ENCODE measurements around the gene EXOC1L.

The EXOC1L gene, protein sequence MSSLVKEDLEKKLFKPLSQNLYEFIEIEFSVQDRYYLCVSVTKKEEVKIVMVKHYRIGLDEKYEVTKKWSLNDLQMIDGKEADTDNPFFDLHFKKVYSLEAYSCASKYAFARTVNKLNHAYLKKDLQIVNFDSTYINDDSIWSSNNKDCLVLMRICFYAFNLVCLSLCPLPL

DNA sequence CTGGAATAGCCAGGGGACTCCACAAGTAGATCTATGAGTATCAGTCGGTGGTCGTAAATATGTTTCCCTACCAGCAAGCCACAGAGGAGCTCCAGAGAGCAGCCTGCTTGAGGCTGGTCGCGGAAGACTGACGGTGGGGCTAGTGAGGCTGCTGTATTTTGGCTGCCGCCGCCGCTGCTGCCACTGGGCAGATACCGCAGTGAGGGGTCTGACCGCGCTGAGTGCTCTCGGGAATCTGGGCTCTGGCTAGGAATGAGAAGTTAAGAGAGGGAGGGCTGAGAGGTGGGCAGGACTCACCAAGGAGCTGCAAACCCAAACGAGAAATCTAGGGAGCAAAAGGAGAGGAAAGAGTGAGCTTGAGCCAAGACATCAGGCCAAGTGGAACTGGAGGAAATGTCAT, at the start of gene EXOC1L:
TSS of gene EXOC1L (plus strand) at position 157 of the 400 bp plus-strand sequence. CDS start at position 394, 237 bp downstream.
- Histone ChIP-seq H3K27me3 (ENCODE audit: insufficient read depth, low read length) (peaks cover 30% of the 10 kb centered on the region), H3K4me1 (ENCODE audit: insufficient read depth, low read length) (peaks cover 2% of the 10 kb centered on the region), H2AFZ (ENCODE audit: low read depth, low read length) (peak within 1 kb of the TSS; percentile 8), H3K9me3 (ENCODE audit: low read length) (no peaks in the 10 kb centered on the region), H3K4me3 (ENCODE audit: low read length) (no peak within 1 kb of the TSS), H3K36me3 (ENCODE audit: insufficient read depth, low read length) (no peaks in the 10 kb centered on the region)

DNA sequence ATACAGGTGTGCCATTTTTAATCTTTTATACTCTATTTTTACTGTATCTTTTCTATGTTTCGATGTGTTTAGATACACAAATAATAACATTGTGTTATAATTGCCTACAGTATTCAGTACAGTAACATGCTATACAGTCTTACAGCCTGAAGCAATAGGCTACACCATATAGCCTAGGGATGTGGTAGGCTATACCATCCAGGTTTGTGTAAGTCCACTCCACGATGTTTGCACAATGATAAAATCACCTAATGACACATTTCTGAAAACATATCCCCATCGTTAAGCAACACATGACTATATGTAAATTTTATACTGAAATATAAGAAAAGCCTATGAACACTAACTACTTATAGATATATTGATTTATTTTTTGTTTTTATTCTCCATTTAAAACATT, 48.9 kb upstream of the EXOC1L start:
- no peak overlapping the region for H2AFZ ChIP-seq (ENCODE audit: low read depth, low read length)
- H3K9me3 ChIP-seq (ENCODE audit: low read length), result no peaks in the 10 kb centered on the region
- no peak overlapping the region for H3K4me3 ChIP-seq (ENCODE audit: low read length)
- H3K36me3 ChIP-seq (ENCODE audit: insufficient read depth, low read length), result no peaks in the 10 kb centered on the region
- H3K27me3 ChIP-seq (ENCODE audit: insufficient read depth, low read length), result no peaks in the 10 kb centered on the region
- H3K4me1 ChIP-seq (ENCODE audit: insufficient read depth, low read length), result peaks cover 5% of the 10 kb centered on the region

DNA sequence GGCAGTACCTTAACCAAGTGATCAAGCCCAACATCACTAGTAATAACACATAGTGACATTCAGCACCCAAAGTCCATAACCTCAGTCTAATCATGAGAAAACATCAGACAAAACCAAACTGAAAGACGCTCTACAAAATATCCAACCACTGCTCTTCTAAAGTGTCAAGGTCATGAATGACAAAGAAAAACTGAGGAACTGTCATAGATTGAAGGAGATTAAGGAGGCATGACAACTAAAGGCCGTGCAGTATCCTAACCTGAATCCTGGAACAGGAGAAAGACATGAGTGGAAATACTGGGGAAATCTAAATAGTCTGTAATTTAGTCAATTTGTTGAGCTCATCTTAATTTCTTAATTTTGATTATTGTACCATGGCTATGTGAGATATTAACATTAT, 38.2 kb upstream of the EXOC1L start:
- Histone ChIP-seq H2AFZ (ENCODE audit: low read depth, low read length) (no peak overlapping the region), H3K4me1 (ENCODE audit: insufficient read depth, low read length) (no peaks in the 10 kb centered on the region), H3K27me3 (ENCODE audit: insufficient read depth, low read length) (no peaks in the 10 kb centered on the region), H3K4me3 (ENCODE audit: low read length) (no peak overlapping the region), H3K36me3 (ENCODE audit: insufficient read depth, low read length) (no peaks in the 10 kb centered on the region), H3K9me3 (ENCODE audit: low read length) (no peaks in the 10 kb centered on the region)

DNA sequence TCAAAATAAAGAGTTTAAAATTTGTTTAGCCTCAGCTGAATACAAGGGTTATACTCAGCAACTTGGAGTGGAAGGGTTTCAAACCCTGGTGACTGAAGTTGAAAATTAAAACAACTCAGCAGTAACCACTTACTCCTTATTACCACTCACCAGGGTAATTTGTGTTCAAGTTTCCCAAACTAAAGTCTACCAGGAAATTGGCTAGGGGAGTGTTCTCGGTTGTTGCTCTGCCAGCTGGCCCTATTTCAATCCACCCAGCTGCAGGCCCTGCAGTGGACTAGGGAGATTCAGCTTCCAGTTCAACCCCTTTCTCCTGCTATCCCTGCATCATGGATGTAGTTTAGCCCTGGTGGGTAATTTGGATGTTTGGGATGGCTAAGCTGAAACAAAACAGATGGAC, 37.8 kb upstream of the EXOC1L start:
- H2AFZ ChIP-seq (ENCODE audit: low read depth, low read length), result no peak overlapping the region
- H3K27me3 ChIP-seq (ENCODE audit: insufficient read depth, low read length), result no peaks in the 10 kb centered on the region
- no peaks in the 10 kb centered on the region for H3K9me3 ChIP-seq (ENCODE audit: low read length)
- H3K4me1 ChIP-seq (ENCODE audit: insufficient read depth, low read length), result no peaks in the 10 kb centered on the region
- H3K4me3 ChIP-seq (ENCODE audit: low read length), result no peak overlapping the region
- H3K36me3 ChIP-seq (ENCODE audit: insufficient read depth, low read length), result no peaks in the 10 kb centered on the region

DNA sequence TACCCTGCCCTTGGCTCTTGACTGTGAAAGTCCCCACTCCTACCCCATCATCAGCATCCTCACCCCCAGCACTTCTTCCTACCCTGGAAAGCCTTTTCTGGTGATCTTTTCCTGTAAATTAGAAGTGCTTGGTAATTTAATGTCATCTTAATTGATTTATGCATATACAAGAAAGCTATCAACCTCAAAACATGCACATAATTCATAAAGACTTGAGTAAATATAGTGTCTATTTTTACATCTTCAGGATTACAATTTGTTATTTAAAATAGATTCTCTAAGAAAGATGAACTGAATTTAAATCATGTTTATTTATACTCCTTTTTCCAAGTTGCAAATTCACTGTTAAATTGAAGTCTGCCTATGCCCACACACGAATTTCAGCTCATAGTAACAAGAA, 36.0 kb upstream of the EXOC1L start:
- Histone ChIP-seq H3K4me3 (ENCODE audit: low read length) (no peak overlapping the region), H3K36me3 (ENCODE audit: insufficient read depth, low read length) (no peaks in the 10 kb centered on the region), H2AFZ (ENCODE audit: low read depth, low read length) (no peak overlapping the region), H3K4me1 (ENCODE audit: insufficient read depth, low read length) (no peaks in the 10 kb centered on the region), H3K9me3 (ENCODE audit: low read length) (no peaks in the 10 kb centered on the region), H3K27me3 (ENCODE audit: insufficient read depth, low read length) (no peaks in the 10 kb centered on the region)

DNA sequence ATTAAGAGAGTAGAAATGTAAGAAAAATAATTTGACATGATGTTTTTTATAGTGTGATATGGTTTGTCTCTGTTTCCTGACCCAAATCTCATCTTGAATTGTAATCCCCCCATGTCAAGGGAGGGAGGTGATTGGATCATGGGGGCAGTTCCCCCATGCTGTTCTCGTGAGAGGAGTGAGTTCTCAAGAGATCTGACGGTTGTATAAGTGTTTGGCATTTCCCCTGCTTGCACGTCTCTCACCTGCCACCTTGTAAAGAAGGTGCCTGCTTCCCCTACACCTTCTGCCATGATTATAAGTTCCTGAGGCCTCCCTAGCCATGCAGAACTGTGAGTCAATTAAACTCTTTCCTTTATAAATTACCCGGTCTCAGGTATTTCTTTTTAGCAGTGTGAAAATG, 34.8 kb upstream of the EXOC1L start:
- no peaks in the 10 kb centered on the region for H3K36me3 ChIP-seq (ENCODE audit: insufficient read depth, low read length)
- H2AFZ ChIP-seq (ENCODE audit: low read depth, low read length), result no peak overlapping the region
- H3K27me3 ChIP-seq (ENCODE audit: insufficient read depth, low read length), result no peaks in the 10 kb centered on the region
- H3K9me3 ChIP-seq (ENCODE audit: low read length), result no peaks in the 10 kb centered on the region
- H3K4me3 ChIP-seq (ENCODE audit: low read length), result no peak overlapping the region
- no peaks in the 10 kb centered on the region for H3K4me1 ChIP-seq (ENCODE audit: insufficient read depth, low read length)

DNA sequence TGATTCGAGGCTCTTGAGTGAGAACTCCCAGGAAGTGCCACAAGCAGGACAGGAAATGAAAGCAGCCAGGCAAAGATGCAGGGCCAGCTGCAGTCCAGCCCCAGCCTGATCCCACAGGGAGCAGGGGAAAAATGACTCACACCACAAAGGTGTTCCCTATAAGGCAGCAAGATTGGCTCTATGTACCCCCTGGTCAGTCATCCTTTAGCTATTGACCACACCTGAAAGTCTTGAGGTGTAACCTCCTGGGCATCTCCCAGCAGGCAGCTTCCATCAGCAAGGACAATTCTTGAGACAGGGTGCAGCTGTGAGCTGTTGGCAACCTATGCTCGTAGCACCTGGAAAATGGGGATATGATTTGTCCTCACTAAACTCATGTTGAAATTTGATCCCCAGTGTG, 27.9 kb upstream of the EXOC1L start:
- no peaks in the 10 kb centered on the region for H3K27me3 ChIP-seq (ENCODE audit: insufficient read depth, low read length)
- no peaks in the 10 kb centered on the region for H3K9me3 ChIP-seq (ENCODE audit: low read length)
- no peaks in the 10 kb centered on the region for H3K36me3 ChIP-seq (ENCODE audit: insufficient read depth, low read length)
- H2AFZ ChIP-seq (ENCODE audit: low read depth, low read length), result no peak overlapping the region
- no peaks in the 10 kb centered on the region for H3K4me1 ChIP-seq (ENCODE audit: insufficient read depth, low read length)
- H3K4me3 ChIP-seq (ENCODE audit: low read length), result no peak overlapping the region

DNA sequence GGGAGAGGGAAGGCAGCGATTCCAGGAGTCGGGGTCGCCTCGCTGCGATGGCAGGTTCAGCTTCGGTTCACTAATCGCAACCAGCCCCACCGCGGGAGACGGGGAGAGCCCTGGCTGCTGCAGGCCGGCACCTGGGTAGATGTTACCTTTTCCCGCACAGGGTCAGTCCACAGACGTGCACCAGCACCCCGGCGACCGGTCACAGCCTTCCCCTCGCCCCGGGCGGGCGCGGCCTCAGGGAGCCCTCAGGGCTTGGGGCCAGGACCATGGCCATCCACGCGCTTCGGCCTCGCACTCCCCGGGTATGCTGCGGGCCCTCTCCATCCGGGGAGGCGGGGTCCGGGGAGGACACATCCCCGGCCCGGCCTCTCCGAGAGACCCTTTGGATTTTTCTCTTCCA, 26.1 kb upstream of the EXOC1L start:
- Histone ChIP-seq H3K9me3 (ENCODE audit: low read length) (no peaks in the 10 kb centered on the region), H3K4me3 (ENCODE audit: low read length) (no peak overlapping the region), H2AFZ (ENCODE audit: low read depth, low read length) (no peak overlapping the region), H3K36me3 (ENCODE audit: insufficient read depth, low read length) (no peaks in the 10 kb centered on the region), H3K27me3 (ENCODE audit: insufficient read depth, low read length) (no peaks in the 10 kb centered on the region), H3K4me1 (ENCODE audit: insufficient read depth, low read length) (no peaks in the 10 kb centered on the region)

DNA sequence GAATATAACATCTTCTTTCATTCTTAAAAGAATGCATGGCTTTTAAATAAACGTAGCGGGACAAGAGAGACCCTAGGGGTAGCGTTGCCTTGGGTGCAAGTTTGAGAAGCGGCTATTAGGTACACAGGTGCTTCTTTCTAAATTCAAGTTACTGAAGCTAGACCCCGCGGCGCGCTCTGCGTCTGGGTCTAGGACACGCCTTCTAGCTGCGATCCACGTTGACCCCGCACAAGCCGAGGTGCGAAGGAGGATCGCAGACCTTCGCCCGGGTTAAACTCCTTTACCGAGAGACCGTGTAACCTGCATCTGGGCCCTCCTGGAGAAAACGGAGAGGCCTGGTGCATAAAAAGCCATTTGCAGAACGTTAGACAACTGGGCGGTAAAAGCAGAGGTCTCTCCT, 25.5 kb upstream of the EXOC1L start:
- Histone ChIP-seq H3K27me3 (ENCODE audit: insufficient read depth, low read length) (no peaks in the 10 kb centered on the region), H3K4me3 (ENCODE audit: low read length) (no peak overlapping the region), H3K4me1 (ENCODE audit: insufficient read depth, low read length) (no peaks in the 10 kb centered on the region), H3K9me3 (ENCODE audit: low read length) (no peaks in the 10 kb centered on the region), H2AFZ (ENCODE audit: low read depth, low read length) (no peak overlapping the region), H3K36me3 (ENCODE audit: insufficient read depth, low read length) (no peaks in the 10 kb centered on the region)

DNA sequence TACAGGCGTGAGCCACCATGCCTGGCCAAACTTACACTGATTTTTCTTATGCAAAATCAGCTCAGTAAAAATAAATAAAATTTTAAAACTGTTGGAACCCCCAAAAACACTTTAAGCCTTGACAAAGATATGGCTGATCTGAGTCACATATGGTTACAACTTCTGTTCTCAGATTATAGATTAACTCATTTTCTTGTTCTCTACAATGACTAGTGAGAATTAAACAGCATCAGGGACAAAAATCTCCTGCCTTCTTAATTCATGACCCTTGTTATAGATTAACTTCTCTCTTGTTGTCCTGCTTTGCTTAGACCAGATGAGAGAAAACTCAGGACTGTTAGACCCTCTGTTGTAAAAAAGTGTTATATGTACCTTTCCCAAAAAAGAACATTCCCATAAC, 24.2 kb upstream of the EXOC1L start:
- H3K9me3 ChIP-seq (ENCODE audit: low read length), result no peaks in the 10 kb centered on the region
- no peak overlapping the region for H3K4me3 ChIP-seq (ENCODE audit: low read length)
- H3K27me3 ChIP-seq (ENCODE audit: insufficient read depth, low read length), result no peaks in the 10 kb centered on the region
- no peaks in the 10 kb centered on the region for H3K4me1 ChIP-seq (ENCODE audit: insufficient read depth, low read length)
- no peaks in the 10 kb centered on the region for H3K36me3 ChIP-seq (ENCODE audit: insufficient read depth, low read length)
- no peak overlapping the region for H2AFZ ChIP-seq (ENCODE audit: low read depth, low read length)

DNA sequence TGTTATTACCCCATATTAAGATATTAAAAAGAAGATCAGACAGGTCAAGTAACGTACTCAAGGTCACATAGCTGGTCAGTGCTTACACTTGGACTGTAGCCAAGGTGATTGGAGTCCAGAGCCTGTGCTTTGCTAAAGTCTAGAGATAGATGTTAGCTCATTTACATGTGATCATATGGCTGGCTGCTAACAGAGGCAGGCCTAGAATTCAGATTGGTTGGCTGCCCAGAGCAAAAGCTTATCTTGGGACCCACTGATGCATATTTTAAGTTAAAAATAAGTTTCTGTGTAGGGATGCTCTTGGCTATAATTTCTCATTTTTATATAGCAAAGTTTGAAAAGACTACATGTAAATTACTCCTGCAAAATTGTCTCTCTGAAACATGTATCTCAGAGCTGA, 18.1 kb upstream of the EXOC1L start:
- Histone ChIP-seq H3K36me3 (ENCODE audit: insufficient read depth, low read length) (no peaks in the 10 kb centered on the region), H2AFZ (ENCODE audit: low read depth, low read length) (no peak overlapping the region), H3K4me1 (ENCODE audit: insufficient read depth, low read length) (no peaks in the 10 kb centered on the region), H3K4me3 (ENCODE audit: low read length) (no peak overlapping the region), H3K27me3 (ENCODE audit: insufficient read depth, low read length) (no peaks in the 10 kb centered on the region), H3K9me3 (ENCODE audit: low read length) (no peaks in the 10 kb centered on the region)

DNA sequence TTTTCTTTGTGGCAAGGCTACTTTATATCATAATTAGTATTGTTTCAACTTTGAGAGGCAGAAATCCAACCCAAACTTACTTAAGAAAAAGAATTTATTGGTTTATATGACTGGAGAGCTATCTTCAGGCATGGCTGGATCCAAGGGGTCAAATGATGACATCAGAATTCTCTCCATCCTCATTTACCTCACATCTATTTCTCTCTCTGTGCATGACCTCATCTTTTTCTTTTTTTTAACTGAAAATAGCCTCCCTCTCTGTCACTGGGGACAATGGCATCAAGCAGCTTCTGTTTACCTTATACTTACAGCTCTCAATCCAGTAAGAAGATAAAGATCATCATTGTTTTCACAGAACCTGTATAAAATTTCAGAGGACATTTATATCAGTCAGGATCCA, 12.0 kb upstream of the EXOC1L start:
- H3K36me3 ChIP-seq (ENCODE audit: insufficient read depth, low read length), result no peaks in the 10 kb centered on the region
- no peak overlapping the region for H3K4me3 ChIP-seq (ENCODE audit: low read length)
- peaks cover 6% of the 10 kb centered on the region for H3K4me1 ChIP-seq (ENCODE audit: insufficient read depth, low read length)
- H2AFZ ChIP-seq (ENCODE audit: low read depth, low read length), result no peak overlapping the region
- no peaks in the 10 kb centered on the region for H3K27me3 ChIP-seq (ENCODE audit: insufficient read depth, low read length)
- no peaks in the 10 kb centered on the region for H3K9me3 ChIP-seq (ENCODE audit: low read length)

DNA sequence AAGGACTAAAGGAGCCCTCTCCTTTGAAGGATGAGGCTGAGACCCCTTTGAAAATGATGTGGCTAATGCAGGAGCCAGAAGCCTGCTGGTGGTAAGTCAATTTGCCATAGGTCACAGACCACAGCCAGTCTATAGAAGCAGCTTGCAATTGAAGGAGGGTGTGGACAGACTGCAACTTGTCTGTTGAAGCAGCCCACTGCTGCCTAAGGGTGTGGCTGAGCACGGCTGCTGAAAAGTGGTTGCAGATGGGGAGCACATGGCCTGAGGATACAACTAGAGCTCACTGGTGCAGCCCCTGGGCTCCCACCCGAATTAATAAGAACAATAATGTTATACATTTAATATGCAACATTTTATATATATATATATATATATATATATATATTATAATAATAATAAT, 11.4 kb upstream of the EXOC1L start:
- H3K36me3 ChIP-seq (ENCODE audit: insufficient read depth, low read length), result no peaks in the 10 kb centered on the region
- no peaks in the 10 kb centered on the region for H3K27me3 ChIP-seq (ENCODE audit: insufficient read depth, low read length)
- H3K4me3 ChIP-seq (ENCODE audit: low read length), result no peak overlapping the region
- H3K4me1 ChIP-seq (ENCODE audit: insufficient read depth, low read length), result peaks cover 6% of the 10 kb centered on the region
- no peak overlapping the region for H2AFZ ChIP-seq (ENCODE audit: low read depth, low read length)
- H3K9me3 ChIP-seq (ENCODE audit: low read length), result no peaks in the 10 kb centered on the region

DNA sequence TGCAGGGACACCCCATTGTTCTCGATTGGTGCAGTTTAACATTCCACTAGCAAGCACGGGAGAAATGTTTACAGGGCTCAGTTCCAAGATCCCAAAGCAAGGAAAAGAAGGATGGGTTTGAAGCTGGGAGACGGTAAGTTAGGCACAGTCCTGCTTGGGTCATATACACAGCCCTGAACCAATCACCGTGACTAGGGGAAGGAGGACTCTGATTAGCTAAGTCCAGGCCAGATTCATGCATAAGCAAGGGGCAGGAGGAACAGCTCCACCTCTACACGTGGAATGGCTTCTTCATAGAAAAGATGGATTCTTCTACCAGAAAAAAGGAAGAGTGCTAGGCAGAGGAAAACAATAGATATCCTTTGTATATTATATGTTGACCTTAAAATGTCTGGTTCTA, 11.0 kb upstream of the EXOC1L start:
- H3K9me3 ChIP-seq (ENCODE audit: low read length), result no peaks in the 10 kb centered on the region
- H3K36me3 ChIP-seq (ENCODE audit: insufficient read depth, low read length), result no peaks in the 10 kb centered on the region
- no peaks in the 10 kb centered on the region for H3K27me3 ChIP-seq (ENCODE audit: insufficient read depth, low read length)
- no peak overlapping the region for H2AFZ ChIP-seq (ENCODE audit: low read depth, low read length)
- no peak overlapping the region for H3K4me3 ChIP-seq (ENCODE audit: low read length)
- H3K4me1 ChIP-seq (ENCODE audit: insufficient read depth, low read length), result peaks cover 6% of the 10 kb centered on the region
